GM18909 (cell line): Measurements from ENCODE around the gene THSD7B.

Experiments
- ATAC-seq: cut with Tn5 transposase; IDR thresholded peaks from one replicate; pipeline ENCODE4 v1.9.1; 2021; ENCODE audit warnings: mild to moderate bottlenecking; ENCODE audit not compliant: unreplicated experiment, poor library complexity

THSD7B gene

DNA sequence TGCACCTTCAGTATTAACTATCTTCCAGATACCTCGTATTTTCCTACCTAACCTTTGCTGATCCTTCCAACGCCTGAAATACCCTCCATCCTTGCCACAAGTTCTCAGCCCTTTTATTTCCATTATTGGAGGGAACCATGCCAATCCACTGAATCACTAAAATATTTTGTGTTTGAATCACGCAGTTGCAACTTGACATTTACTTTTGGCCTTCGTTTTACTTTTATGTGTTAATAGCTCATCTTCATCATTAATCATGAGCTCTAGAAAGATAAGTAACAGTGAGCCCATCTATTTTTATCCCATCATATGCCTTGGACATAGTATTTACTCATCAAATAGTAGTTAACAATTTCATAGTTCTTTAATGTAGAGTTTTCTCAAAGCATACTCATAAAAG is 463.2 kb downstream of the THSD7B start:
- no peak for ATAC-seq

DNA sequence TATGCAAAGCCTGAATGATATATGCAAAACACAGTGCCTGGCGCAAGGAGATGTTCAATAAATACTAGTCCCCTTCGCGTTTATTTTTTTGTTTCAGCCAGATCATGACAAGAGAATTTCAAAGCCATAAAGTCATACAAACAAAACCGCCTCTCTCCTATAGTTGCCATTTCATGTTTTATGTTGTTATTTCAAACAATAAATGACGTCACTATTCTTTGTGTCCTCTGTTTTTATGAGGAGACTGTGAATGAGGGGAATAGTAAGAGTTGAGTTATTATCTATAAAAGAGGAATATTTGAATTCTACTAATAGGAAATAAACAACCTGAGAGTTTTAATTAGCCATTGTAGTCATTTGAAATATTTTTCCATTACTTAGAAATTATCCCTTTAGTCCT is 464.5 kb downstream of the THSD7B start:
- ATAC-seq: no peak

DNA sequence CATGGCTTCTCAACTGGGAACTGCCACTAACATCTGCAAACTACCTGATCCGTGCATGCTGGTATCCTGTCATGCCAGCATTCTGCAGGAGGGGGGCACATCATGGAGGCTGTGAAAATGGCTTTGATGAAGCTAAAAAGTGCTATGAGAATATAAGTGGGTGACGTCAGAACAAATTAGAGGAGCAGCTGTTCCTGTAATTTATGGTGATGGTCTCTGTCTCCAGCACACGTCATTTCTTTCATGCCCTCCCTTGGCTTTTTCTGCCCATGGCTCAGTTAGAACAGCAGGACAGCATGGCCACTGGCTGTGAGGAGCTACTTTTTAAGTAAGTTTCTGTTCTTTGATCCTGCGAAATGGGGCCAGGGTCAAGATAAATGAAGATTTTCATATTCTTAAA is 466.3 kb downstream of the THSD7B start:
- no peak for ATAC-seq

DNA sequence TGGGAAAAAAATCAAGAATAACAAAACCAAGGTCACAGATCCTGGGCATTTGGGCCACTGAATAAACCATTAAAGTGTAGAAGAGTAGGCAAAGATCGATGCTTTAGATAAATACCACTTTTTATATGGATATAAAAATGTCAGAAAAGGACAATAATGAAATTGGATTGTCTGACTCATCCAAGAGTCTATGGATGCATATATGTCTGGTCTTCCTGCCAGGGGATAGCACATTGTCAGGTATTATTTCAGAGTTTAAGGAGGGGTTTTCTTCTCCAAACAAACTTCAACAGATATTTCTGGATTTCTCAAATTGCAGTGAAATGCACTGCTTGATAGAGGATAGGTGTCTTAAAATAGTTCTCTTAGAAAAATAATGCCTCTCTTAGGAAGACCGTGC is 466.7 kb downstream of the THSD7B start:
- ATAC-seq: no peak

GRCh38 chr2:137233091-137233490 is 467.7 kb downstream of the THSD7B start:
- no peak for ATAC-seq

DNA sequence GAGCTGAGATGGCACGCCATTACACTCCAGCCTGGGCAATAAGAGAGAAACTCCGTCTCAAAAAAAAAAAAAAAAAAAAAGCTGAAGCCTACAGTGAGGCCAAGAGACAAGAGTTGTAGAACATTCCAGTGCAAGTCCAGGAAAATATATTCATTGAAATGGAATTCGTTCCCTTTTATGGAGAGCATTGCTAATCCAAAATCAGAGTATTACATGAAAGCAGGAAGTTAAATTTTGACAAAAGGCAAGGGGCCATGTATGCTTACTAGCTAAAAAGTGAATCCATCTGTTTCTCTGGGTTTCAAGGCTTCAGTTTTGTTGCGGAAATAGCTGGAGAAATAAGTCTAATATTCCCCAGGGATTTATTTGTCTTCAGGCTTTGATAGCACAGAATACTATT is 471.7 kb downstream of the THSD7B start:
- ATAC-seq: no peak

- no peak for ATAC-seq
These were observed 472.7 kb downstream of the THSD7B start for GRCh38 chr2:137238065-137238464.

GRCh38 chr2:137249463-137250130 is 484.3 kb downstream of the THSD7B start:
- no peak for ATAC-seq

DNA sequence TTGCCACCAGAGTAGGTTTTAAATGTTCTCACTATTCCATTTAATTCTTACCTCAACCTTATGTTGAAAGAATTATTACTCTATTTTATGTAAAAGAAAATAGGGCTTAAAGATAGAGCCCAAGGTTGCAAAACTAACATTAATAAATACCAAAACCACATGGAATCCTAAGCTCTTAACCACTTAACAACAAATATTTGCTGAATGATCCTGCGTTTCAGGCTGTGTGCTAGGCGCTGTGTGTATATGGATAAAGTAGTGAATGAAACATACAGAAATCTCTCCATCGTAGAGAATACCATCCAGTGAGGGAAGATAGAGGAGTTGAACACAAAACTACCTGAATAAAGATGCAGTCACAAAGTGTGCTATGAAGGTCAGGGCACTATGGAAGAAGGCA is 485.1 kb downstream of the THSD7B start:
- ATAC-seq: no peak

- ATAC-seq: no peak
These were observed 485.7 kb downstream of the THSD7B start for GRCh38 chr2:137251045-137251444.

GRCh38 chr2:137252934-137253333 is 487.6 kb downstream of the THSD7B start:
- no peak for ATAC-seq

DNA sequence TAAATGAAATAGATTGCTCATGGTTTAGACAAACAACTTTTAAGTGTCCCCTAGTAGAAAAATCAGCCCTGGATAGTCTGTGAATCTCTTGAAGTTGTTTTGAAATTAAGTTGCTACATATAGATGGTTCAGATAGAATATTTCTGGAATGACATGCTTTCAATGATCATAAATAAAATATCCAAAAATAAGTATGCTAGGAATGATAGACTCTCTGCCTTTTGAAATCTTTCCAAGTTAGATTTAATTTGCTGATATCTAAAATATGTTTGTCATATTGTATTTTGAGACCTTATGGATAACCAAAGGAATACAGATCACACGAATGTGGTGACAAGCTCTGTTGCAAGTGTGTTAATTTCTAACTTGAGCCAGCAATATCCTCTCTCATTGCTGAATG is 488.7 kb downstream of the THSD7B start:
- no peak for ATAC-seq

- ATAC-seq: no peak
These were observed 490.0 kb downstream of the THSD7B start for GRCh38 chr2:137255345-137255744.

- ATAC-seq: no peak
These were observed 490.6 kb downstream of the THSD7B start for GRCh38 chr2:137255990-137256389.

DNA sequence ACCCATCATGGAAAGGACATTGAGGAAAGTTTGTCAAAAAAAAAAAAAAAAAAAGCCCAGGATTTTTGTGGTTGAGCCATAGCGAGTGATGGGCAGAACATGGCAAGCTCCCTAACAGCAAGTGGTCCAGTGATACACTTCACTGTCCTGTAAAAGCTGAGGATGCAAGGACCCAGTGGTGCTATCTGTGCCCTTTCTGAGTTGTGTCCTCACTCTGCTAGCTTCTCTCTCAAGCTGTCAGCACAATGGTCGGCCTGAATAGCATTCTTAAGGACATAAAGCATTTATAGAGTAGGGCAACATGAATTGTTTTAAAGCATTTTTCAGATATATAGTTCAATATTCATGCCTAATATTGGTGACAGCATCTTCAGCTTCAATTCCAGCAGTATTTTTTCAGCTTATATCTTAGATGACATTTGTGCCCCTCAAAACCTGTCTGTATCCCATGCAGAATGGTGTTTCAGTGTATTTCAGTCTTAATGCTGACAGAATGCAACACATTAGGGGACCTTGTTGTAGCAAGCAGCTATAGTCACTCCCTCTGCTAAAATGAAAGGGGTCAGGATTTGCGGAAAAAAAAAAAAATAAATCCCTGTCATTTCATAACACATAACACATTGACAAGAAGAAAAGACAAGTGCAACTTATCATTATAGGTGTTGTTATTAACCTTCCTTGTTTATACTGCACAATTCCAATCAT is 496.7 kb downstream of the THSD7B start:
- no peak for ATAC-seq

GRCh38 chr2:137262594-137262993 is 497.2 kb downstream of the THSD7B start:
- ATAC-seq: no peak

DNA sequence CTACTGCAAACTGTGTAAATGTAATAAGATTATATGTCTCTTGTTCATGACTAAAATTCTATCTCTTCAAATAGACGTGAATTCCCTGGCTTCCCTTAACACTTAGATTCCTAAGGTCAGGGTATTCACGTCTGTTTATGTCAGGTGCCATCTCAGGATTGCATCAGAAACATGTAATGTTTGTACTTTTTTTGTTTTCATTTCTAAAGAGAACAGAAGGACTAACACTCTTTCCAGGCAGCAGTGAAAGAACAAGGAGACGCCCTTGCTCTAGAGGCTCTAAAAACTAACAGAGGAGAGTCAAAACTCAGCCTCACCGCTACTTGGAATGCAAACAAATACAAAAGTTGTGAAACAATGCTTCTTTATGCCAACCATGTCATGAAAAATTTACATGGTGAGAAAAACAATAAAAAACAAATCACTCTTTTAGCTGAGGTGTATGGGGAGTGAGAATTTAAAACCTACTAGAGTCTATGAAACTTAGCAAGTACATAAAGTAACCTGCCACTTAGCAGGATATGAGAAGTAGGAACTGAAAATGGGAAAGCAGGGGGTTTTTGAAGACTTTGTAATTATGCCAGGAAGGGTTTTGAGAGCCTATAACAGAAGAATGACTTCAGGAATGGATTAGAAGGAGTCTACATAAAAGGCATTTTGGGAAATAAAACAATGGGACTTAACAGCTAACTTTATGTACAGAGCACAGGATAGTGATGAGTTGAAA is 522.7 kb downstream of the THSD7B start:
- no peak for ATAC-seq

- ATAC-seq: no peak
These were observed 526.7 kb downstream of the THSD7B start for GRCh38 chr2:137291836-137292570.

GRCh38 chr2:137298377-137298776 is 533.0 kb downstream of the THSD7B start:
- ATAC-seq: no peak

DNA sequence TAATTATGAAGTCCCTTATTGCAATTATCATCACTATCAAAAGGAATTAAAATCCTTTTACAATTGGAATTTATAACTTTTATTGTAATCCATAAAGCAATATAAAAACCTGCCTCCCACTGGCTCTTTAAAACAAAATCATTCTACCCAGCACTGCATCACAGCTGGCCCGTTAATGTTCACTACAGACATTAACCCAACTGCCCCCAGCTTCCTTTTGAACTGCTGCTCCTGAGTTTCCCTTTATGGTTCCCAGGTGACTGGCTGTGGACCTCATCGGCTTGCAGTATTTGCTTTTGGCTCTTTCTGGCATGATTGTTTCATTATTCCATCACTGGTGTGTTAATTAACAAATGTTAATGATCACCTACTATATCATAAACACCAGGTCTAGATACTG is 535.6 kb downstream of the THSD7B start:
- ATAC-seq: no peak

DNA sequence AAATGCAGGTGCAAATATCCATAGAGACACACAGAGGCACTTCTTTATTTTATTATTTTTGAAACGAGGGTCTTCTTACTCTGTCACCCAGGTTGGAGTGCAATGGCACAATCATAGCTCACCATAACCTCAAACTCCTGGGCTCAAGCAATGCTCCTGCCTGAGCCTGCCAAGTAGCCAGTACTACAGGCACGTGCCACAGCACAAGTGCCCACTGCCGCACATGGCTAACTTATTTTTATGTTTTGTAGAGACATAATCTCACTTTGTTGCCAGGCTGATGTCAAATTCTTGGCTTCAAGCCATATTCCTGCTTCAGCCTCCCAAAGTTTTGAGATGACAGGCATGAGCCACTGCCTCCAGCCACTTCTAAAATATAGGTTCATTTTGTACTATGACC is 537.6 kb downstream of the THSD7B start:
- no peak for ATAC-seq
